ENCODE data around the gene MAN1A1.
"Not testable (repeated sequence)": the region's sequence is repeated elsewhere in the genome, so short reads cannot be mapped to it uniquely, and the experiment has no call there.

The MAN1A1 gene

GRCh38 chr6:119349361-119350201 lies at the start of gene MAN1A1:
TSS of gene MAN1A1 (minus strand) at chr6:119349761. CDS start at chr6:119349065, 696 bp downstream.
- DNase-seq (ENCODE audit: low spot score), result peak; percentile 92

GRCh38 chr6:119395192-119395591 lies 45.6 kb upstream of the MAN1A1 start:
- DNase-seq (ENCODE audit: low spot score), result no peak

- no peak for DNase-seq (ENCODE audit: low spot score)
Measured at GRCh38 chr6:119390247-119390793, 40.8 kb upstream of the MAN1A1 start.

- no peak for DNase-seq (ENCODE audit: low spot score)
Measured at GRCh38 chr6:119385994-119386393, 36.4 kb upstream of the MAN1A1 start.

- DNase-seq (ENCODE audit: low spot score), result no peak
Measured at GRCh38 chr6:119384444-119384843, 34.9 kb upstream of the MAN1A1 start.

GRCh38 chr6:119379809-119380208 lies 30.2 kb upstream of the MAN1A1 start:
- DNase-seq (ENCODE audit: low spot score), result peak; percentile 40

GRCh38 chr6:119377043-119377442 lies 27.5 kb upstream of the MAN1A1 start:
- DNase-seq (ENCODE audit: low spot score), result not testable (repeated sequence)

GRCh38 chr6:119370080-119370479 lies 20.5 kb upstream of the MAN1A1 start:
- DNase-seq (ENCODE audit: low spot score), result no peak

- no peak for DNase-seq (ENCODE audit: low spot score)
Measured at GRCh38 chr6:119368921-119369320, 19.4 kb upstream of the MAN1A1 start.

- DNase-seq (ENCODE audit: low spot score), result no peak
Measured at GRCh38 chr6:119361209-119361608, 11.6 kb upstream of the MAN1A1 start.

- no peak for DNase-seq (ENCODE audit: low spot score)
Measured at GRCh38 chr6:119360262-119360915, 10.8 kb upstream of the MAN1A1 start.

GRCh38 chr6:119355890-119356289 lies 6.3 kb upstream of the MAN1A1 start:
- DNase-seq (ENCODE audit: low spot score), result no peak

- no peak for DNase-seq (ENCODE audit: low spot score)
Measured at GRCh38 chr6:119355157-119355556, 5.6 kb upstream of the MAN1A1 start.

- DNase-seq (ENCODE audit: low spot score), result no peak
Measured at GRCh38 chr6:119353696-119354095, 4.1 kb upstream of the MAN1A1 start.

GRCh38 chr6:119352001-119352400 lies 2.4 kb upstream of the MAN1A1 start:
- DNase-seq (ENCODE audit: low spot score), result no peak

- no peak for DNase-seq (ENCODE audit: low spot score)
Measured at GRCh38 chr6:119350952-119351372, 1.4 kb upstream of the MAN1A1 start.

- peak; percentile 83 for DNase-seq (ENCODE audit: low spot score)
Measured at GRCh38 chr6:119350202-119350951, 816 bp upstream of the MAN1A1 start.

GRCh38 chr6:119348748-119349360 lies 707 bp downstream of the MAN1A1 start:
- peak; percentile 42 for DNase-seq (ENCODE audit: low spot score)

GRCh38 chr6:119348096-119348747 lies 1.3 kb downstream of the MAN1A1 start:
- peak; percentile 65 for DNase-seq (ENCODE audit: low spot score)

GRCh38 chr6:119347466-119348095 lies 2.0 kb downstream of the MAN1A1 start:
- DNase-seq (ENCODE audit: low spot score), result peak; percentile 85

- DNase-seq (ENCODE audit: low spot score), result no peak
Measured at GRCh38 chr6:119346936-119347335, 2.6 kb downstream of the MAN1A1 start.
